ENCODE measurements around the gene NDUFB11.

DNA sequence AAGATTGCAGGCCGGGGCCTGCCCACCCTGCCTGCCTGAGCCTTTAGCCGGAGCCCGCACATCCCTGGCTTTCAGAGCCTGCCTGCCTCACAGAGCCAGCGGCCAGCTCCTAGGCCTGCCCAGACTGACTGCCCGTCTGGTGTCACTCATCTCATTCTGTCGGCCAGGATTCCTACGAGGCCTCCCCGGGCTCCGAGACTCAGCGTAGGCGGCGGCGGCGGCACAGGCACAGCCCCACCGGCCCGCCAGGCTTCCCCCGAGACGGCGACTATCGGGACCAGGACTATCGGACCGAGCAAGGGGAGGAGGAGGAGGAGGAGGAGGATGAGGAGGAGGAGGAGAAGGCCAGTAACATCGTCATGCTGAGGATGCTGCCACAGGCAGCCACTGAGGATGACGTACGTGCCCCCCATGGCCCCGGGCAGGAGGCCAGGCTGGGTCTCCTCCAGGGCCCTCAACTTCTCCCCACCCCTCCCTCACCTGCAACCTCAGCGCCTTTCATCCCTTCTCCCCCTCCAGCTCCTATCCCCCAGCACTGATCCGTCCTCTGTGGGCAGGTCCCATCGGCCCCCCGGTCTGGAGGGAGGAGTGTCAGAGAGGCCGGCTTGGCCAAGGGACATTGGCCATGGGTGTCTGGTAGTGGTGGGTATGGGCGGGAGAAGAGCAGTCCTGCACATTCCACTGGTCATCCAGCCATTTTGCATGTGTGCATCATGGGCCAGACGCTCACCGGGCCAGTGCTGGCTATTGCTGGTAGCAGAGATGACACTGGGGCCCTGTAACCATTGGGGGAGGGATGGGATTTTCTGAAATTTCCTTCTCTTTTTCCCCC lies 26.6 kb upstream of the NDUFB11 start:
- TF ChIP-seq, protein P1, sequence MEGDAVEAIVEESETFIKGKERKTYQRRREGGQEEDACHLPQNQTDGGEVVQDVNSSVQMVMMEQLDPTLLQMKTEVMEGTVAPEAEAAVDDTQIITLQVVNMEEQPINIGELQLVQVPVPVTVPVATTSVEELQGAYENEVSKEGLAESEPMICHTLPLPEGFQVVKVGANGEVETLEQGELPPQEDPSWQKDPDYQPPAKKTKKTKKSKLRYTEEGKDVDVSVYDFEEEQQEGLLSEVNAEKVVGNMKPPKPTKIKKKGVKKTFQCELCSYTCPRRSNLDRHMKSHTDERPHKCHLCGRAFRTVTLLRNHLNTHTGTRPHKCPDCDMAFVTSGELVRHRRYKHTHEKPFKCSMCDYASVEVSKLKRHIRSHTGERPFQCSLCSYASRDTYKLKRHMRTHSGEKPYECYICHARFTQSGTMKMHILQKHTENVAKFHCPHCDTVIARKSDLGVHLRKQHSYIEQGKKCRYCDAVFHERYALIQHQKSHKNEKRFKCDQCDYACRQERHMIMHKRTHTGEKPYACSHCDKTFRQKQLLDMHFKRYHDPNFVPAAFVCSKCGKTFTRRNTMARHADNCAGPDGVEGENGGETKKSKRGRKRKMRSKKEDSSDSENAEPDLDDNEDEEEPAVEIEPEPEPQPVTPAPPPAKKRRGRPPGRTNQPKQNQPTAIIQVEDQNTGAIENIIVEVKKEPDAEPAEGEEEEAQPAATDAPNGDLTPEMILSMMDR (conservative IDR thresholded peaks at IDR 0.05 in 1 of 2, IDR thresholded peaks at IDR 0.05 in 1 of 2; ENCODE audit: extremely low read depth in 1 of 2, insufficient read depth in 1 of 2, low read depth in 1 of 2, low read length in 2 of 2), result no peak
- no peak for TF ChIP-seq EZH2 (IDR thresholded peaks at IDR 0.05; ENCODE audit: borderline replicate concordance, low read length)

Measured in mammary epithelial cell (primary cell).